ENCODE measurements around the gene ABCG1.

Gene ABCG1

DNA sequence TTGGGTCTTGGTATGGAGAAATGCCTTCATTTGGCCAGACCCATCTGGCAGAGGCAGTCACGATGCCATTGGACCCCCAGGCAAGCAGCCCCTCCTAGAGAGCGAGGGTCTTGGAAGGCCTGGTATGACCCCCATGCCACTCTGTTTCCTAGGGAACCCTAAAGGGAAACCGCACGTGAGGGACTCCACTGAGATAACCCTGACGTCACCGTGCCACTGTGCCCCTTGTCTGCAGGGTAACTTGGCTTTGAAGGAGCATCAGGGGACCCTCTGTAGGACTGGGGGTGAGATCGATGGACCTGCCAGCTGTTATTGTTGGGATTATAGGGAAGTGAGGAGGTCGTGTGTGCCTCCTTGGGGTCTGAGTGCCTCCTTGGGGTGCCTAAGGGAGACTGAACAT, 34.5 kb downstream of the ABCG1 start:
- Histone ChIP-seq H3K9ac (ENCODE audit: low read depth, low read length) (no peak overlapping the region), H3K36me3 (ENCODE audit: insufficient read depth, low read length) (no peaks in the 10 kb centered on the region), H3K4me1 (ENCODE audit: insufficient read depth, low read length) (no peaks in the 10 kb centered on the region), H3K9me3 (ENCODE audit: control insufficient read depth, insufficient read depth, low read length) (no peaks in the 10 kb centered on the region)

DNA sequence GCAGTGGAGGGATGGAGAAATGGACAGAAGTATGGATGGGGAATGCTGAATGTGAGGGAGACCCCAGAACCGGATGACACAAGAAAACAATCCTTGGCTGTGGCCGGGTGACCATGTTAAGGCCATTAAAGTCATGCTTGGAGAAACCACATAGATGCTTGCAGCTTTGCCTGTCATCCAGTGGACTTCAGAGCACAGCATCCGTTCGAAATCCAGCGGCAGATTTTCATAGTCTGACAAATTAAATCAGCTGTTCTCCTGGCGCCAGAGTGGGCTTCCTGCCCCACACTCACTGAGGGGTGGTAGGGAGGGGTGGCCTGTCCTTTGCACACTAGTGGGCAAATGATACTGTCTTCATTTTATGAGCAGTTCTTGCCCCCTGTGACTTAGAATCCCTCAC, 35.1 kb downstream of the ABCG1 start:
- Histone ChIP-seq H3K9ac (ENCODE audit: low read depth, low read length) (no peak overlapping the region), H3K36me3 (ENCODE audit: insufficient read depth, low read length) (no peaks in the 10 kb centered on the region), H3K4me1 (ENCODE audit: insufficient read depth, low read length) (no peaks in the 10 kb centered on the region), H3K9me3 (ENCODE audit: control insufficient read depth, insufficient read depth, low read length) (no peaks in the 10 kb centered on the region)

GRCh38 chr21:42254651-42255601, 36.0 kb downstream of the ABCG1 start:
- no peak overlapping the region for H3K9ac ChIP-seq (ENCODE audit: low read depth, low read length)
- H3K9me3 ChIP-seq (ENCODE audit: control insufficient read depth, insufficient read depth, low read length) = no peaks in the 10 kb centered on the region

DNA sequence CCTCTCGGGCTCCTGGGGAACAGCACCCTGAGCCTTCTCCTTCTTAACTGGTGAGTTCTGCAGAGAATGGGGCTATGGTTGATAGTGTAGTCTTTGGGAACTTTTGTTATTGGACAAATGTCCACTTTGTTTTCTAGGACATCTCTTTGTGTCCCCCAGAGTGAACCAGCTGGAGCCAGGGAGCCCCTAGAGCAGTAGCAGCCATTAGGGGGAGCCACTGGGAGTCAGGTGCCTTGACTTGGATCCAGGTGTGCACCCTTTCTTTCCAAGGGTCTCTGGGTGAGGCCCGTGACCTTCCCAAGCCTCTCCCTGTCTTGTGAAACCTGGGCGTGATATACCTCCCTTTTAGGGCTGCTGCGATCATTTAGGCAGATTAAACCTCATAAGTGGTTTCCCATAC, 36.9 kb downstream of the ABCG1 start:
- no peaks in the 10 kb centered on the region for H3K36me3 ChIP-seq (ENCODE audit: insufficient read depth, low read length)
- no peaks in the 10 kb centered on the region for H3K4me1 ChIP-seq (ENCODE audit: insufficient read depth, low read length)

More at GRCh38 chr21:42254651-42255601, 36.0 kb downstream of the ABCG1 start:
- Histone ChIP-seq H3K4me1 (ENCODE audit: insufficient read depth, low read length) (no peaks in the 10 kb centered on the region), H3K36me3 (ENCODE audit: insufficient read depth, low read length) (no peaks in the 10 kb centered on the region)

DNA sequence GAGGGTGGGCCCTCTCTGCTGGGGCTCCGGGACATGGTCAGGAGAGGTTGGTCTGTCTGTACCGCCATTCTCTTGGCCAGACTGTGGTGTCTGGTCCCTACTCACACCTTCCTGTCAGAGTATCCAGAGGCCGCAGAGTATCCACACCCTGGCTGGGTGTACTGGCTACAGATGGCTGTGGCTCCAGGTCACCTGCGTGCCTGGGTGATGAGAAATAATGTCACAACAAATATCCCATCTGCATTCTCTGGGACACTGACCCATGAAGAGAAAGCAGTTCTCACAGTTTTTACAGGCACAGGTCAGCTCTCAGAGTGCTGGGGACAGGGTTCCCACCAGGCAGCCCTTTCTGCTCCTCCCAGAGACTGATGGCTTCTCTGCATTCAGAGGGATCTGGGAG, 37.4 kb downstream of the ABCG1 start:
- H3K4me1 ChIP-seq (ENCODE audit: insufficient read depth, low read length) = no peaks in the 10 kb centered on the region
- no peak overlapping the region for H3K9ac ChIP-seq (ENCODE audit: low read depth, low read length)

More for the DNA sequence above, 36.9 kb downstream of the ABCG1 start:
- Histone ChIP-seq H3K9me3 (ENCODE audit: control insufficient read depth, insufficient read depth, low read length) (no peaks in the 10 kb centered on the region), H3K9ac (ENCODE audit: low read depth, low read length) (no peak overlapping the region)

DNA sequence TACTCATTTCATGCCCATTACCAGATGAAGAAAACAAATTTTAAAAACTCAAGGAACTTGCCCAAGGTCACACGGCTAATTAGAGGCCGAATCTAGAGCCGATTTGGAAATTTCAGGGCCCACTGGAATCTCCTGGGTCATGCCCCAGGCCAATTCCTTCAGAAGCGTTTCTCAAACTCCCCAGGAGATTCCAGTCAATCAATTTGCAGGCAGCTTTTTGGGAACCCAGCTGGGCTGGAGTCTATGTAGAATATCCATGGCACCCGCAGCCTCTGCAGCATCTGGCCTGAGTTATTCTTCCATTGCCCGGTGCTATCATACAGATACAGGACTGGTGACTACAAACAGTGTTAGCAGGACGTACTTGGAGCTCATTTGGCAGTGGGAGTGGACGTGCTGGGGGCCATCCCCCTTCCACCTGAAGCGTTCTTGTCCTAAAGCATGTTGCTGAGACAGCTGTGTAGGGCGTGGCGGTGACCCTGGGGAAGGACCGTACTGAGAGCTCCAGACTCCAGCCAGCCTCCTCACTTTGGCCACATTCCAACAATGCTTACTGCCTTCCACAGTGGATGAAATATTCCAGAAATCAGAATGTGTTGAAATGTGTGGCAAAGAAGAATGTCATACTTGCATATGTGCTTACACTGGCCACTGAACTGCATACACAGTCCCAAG, 38.3 kb downstream of the ABCG1 start:
- no peak overlapping the region for H3K9ac ChIP-seq (ENCODE audit: low read depth, low read length)
- H3K9me3 ChIP-seq (ENCODE audit: control insufficient read depth, insufficient read depth, low read length) = no peaks in the 10 kb centered on the region
- no peaks in the 10 kb centered on the region for H3K4me1 ChIP-seq (ENCODE audit: insufficient read depth, low read length)
- H3K36me3 ChIP-seq (ENCODE audit: insufficient read depth, low read length) = no peaks in the 10 kb centered on the region

More for the DNA sequence above, 37.4 kb downstream of the ABCG1 start:
- Histone ChIP-seq H3K9me3 (ENCODE audit: control insufficient read depth, insufficient read depth, low read length) (no peaks in the 10 kb centered on the region), H3K36me3 (ENCODE audit: insufficient read depth, low read length) (no peaks in the 10 kb centered on the region)

GRCh38 chr21:42258150-42258884, 39.4 kb downstream of the ABCG1 start:
- Histone ChIP-seq H3K9ac (ENCODE audit: low read depth, low read length) (no peak overlapping the region), H3K4me1 (ENCODE audit: insufficient read depth, low read length) (peaks cover 6% of the 10 kb centered on the region; the same call in 1 of the 2 replicates), H3K9me3 (ENCODE audit: control insufficient read depth, insufficient read depth, low read length) (no peaks in the 10 kb centered on the region), H3K36me3 (ENCODE audit: insufficient read depth, low read length) (no peaks in the 10 kb centered on the region)

- H3K4me1 ChIP-seq (ENCODE audit: insufficient read depth, low read length) = peaks cover 10% of the 10 kb centered on the region; the same call in 1 of the 2 replicates
- no peaks in the 10 kb centered on the region for H3K9me3 ChIP-seq (ENCODE audit: control insufficient read depth, insufficient read depth, low read length)
- H3K36me3 ChIP-seq (ENCODE audit: insufficient read depth, low read length) = no peaks in the 10 kb centered on the region
- no peak overlapping the region for H3K9ac ChIP-seq (ENCODE audit: low read depth, low read length)
Observed at GRCh38 chr21:42258885-42259407, 40.0 kb downstream of the ABCG1 start.

DNA sequence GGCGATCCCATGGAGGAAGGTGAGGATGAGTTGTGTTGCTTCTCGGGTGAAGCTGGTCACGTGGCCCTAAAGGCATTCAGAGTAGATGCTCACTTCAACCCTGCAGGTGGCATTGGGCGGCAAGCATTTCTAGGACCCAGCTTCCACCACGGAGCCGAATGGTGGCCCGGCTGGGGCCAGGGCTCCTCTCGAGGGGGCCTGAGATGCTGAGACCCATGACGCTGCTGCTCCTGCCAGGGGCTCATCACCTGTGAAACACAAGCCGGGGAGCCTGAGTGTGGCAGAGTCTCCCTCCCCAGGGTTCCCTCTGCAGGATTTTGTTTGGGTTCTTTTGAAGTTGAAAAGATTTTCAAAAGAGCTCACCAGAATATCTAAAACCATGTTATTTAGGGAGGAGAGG, 41.2 kb downstream of the ABCG1 start:
- no peaks in the 10 kb centered on the region for H3K36me3 ChIP-seq (ENCODE audit: insufficient read depth, low read length)
- no peaks in the 10 kb centered on the region for H3K9me3 ChIP-seq (ENCODE audit: control insufficient read depth, insufficient read depth, low read length)
- H3K9ac ChIP-seq (ENCODE audit: low read depth, low read length) = no peak overlapping the region
- peaks cover 10% of the 10 kb centered on the region; the same call in 1 of the 2 replicates for H3K4me1 ChIP-seq (ENCODE audit: insufficient read depth, low read length)

DNA sequence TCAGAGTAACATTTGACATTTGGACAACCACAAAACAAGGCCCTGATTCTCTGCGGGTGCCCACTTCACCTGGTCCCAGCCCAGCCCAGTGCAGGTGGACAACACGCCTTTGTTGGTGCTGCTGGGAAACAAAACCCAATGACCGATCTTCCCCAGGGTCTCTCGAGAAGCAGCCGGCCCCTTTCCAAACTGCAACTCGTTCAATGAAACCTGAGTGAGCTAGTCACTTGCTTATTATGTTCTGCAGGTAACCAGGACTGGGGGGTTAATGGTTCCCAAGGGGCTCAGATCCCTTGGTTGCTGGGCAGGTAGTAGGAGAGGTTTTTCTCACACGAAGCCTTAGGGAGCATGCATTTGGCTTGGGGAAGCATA, 42.9 kb downstream of the ABCG1 start:
- Histone ChIP-seq H3K4me1 (ENCODE audit: insufficient read depth, low read length) (peaks cover 10% of the 10 kb centered on the region; the same call in 1 of the 2 replicates), H3K9ac (ENCODE audit: low read depth, low read length) (no peak overlapping the region), H3K36me3 (ENCODE audit: insufficient read depth, low read length) (no peaks in the 10 kb centered on the region), H3K9me3 (ENCODE audit: control insufficient read depth, insufficient read depth, low read length) (no peaks in the 10 kb centered on the region)

DNA sequence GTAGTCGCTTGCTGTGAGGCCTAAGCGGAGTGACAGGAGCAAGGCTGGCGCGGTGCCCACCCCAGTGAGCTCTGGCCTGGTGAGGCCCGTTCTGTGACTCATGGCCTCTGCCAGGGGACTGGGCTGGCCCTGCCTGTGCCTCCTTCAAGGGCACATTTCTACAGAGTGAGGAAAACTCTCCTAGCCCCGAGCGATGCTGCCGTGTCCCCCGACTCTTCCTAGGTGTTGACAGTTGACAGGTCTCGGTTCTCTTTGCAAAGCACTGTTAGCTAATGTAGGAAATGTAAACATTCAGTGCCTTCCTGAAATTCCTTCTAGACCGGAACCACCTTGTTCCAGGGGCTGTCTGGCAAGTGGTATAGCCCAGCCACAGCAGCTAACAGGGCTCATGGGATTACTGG, 43.9 kb downstream of the ABCG1 start:
- Histone ChIP-seq H3K36me3 (ENCODE audit: insufficient read depth, low read length) (no peaks in the 10 kb centered on the region), H3K9ac (ENCODE audit: low read depth, low read length) (no peak overlapping the region), H3K9me3 (ENCODE audit: control insufficient read depth, insufficient read depth, low read length) (no peaks in the 10 kb centered on the region), H3K4me1 (ENCODE audit: insufficient read depth, low read length) (peaks cover 10% of the 10 kb centered on the region; the same call in 1 of the 2 replicates)

- Histone ChIP-seq H3K9me3 (ENCODE audit: control insufficient read depth, insufficient read depth, low read length) (no peaks in the 10 kb centered on the region), H3K4me1 (ENCODE audit: insufficient read depth, low read length) (peaks cover 10% of the 10 kb centered on the region; the same call in 1 of the 2 replicates), H3K9ac (ENCODE audit: low read depth, low read length) (no peak overlapping the region), H3K36me3 (ENCODE audit: insufficient read depth, low read length) (no peaks in the 10 kb centered on the region)
Observed at GRCh38 chr21:42263591-42264131, 44.7 kb downstream of the ABCG1 start.

DNA sequence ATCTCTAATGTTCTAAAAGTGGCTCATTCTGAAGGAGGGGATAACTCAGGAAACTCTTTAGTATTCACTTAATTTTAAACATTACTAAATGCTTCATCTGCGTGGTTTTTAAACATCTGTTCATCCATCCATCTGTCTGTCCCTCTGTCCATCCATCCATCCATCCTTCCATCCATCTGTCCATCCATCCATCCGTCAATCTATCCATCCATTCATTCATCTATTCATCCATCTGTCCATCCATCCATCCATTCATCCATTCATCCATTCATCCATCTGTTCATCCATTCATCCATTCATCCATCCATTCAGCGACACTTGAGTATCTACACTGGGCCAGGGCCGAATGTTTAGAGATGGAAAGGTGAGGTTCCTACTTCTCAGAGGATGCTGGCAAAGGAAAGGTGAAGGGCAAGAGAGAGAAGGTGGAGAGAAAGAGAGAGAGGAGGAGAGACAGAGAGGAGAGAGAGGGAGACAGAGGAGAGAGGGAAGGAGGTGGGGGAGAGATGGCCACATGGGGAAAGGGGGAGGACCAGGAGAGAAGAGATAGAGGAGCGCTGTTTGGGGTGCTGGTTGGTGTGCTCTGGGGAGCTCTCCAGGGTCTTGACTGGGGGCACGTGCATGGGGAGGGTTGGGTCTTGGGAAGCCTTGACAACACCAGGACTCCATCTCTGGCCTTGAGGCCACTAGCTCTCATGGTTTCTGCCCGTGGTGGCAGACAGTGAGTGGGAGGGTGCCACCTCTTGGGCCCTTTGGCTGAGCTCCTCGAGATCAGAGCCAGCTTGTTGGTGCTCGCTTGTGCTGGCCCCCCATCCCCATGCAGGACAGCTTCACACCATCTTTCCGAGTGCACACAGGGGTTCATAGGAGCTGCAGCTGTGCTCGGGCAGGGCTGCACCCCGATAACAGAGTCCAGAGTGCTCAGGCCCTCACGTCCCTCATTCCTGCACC, 45.6 kb downstream of the ABCG1 start:
- H3K9me3 ChIP-seq (ENCODE audit: control insufficient read depth, insufficient read depth, low read length) = no peaks in the 10 kb centered on the region
- peaks cover 10% of the 10 kb centered on the region; the same call in 1 of the 2 replicates for H3K4me1 ChIP-seq (ENCODE audit: insufficient read depth, low read length)
- H3K9ac ChIP-seq (ENCODE audit: low read depth, low read length) = no peak overlapping the region
- H3K36me3 ChIP-seq (ENCODE audit: insufficient read depth, low read length) = no peaks in the 10 kb centered on the region

Data from ES-I3 (cell line).